GM12878 (cell line): ENCODE data around the gene DPM2.

ENCODE experiments used
- FOS ChIP-seq: IDR thresholded peaks from 3 replicates; pipeline ENCODE4 v1.6.1; 2011; ENCODE audit warnings: borderline replicate concordance; ENCODE audit not compliant: insufficient read length; ENCODE audit errors: extremely low read depth
- TF ChIP-seq, protein P1 (sequence below): IDR thresholded peaks from 2 replicates; pipeline ENCODE4 v1.6.1; 2012; ENCODE audit warnings: mild to moderate bottlenecking, low read depth, low read length

DNA sequence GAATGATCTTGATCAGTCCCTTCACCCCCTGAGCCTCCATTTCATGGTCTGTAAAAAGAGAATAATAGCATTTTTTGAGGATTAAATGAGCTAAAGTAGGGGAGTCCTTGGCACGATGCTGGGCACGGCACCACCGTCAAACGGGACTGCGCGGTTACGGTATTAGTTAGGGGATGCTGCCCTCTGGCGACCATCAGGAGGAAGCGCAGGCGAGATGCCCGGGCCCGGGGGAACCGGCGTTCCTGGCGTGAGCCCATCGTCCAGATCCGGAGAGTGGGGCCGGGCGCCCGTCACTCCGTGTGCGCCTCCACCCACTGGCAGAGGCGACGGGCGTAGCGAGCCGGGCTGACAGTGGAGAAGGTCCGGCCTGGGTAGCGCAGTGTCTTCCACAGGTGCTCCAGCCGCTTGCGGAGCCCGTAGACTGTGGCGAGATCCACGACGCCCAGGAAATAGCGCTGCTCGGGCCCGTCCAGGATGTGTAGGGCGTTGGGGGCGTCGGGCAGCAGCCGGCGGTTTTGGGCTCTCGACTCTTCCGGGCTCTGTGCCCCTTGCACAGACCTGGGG, 16.0 kb downstream of the DPM2 start:
- TF ChIP-seq FOS = no peak
- TF ChIP-seq, protein P1, sequence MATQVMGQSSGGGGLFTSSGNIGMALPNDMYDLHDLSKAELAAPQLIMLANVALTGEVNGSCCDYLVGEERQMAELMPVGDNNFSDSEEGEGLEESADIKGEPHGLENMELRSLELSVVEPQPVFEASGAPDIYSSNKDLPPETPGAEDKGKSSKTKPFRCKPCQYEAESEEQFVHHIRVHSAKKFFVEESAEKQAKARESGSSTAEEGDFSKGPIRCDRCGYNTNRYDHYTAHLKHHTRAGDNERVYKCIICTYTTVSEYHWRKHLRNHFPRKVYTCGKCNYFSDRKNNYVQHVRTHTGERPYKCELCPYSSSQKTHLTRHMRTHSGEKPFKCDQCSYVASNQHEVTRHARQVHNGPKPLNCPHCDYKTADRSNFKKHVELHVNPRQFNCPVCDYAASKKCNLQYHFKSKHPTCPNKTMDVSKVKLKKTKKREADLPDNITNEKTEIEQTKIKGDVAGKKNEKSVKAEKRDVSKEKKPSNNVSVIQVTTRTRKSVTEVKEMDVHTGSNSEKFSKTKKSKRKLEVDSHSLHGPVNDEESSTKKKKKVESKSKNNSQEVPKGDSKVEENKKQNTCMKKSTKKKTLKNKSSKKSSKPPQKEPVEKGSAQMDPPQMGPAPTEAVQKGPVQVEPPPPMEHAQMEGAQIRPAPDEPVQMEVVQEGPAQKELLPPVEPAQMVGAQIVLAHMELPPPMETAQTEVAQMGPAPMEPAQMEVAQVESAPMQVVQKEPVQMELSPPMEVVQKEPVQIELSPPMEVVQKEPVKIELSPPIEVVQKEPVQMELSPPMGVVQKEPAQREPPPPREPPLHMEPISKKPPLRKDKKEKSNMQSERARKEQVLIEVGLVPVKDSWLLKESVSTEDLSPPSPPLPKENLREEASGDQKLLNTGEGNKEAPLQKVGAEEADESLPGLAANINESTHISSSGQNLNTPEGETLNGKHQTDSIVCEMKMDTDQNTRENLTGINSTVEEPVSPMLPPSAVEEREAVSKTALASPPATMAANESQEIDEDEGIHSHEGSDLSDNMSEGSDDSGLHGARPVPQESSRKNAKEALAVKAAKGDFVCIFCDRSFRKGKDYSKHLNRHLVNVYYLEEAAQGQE = no peak
